GM19025 (cell line): ENCODE results near the gene CFAP52.
"Not testable (repeated sequence)": the region's sequence is repeated elsewhere in the genome, so short reads cannot be mapped to it uniquely, and the experiment has no call there.

Source experiments
- ATAC-seq: cut with Tn5 transposase; IDR thresholded peaks from one replicate; pipeline ENCODE4 v1.9.1; 2021; ENCODE audit warnings: mild to moderate bottlenecking, low read depth, moderate library complexity; ENCODE audit not compliant: unreplicated experiment

CFAP52 gene, protein sequence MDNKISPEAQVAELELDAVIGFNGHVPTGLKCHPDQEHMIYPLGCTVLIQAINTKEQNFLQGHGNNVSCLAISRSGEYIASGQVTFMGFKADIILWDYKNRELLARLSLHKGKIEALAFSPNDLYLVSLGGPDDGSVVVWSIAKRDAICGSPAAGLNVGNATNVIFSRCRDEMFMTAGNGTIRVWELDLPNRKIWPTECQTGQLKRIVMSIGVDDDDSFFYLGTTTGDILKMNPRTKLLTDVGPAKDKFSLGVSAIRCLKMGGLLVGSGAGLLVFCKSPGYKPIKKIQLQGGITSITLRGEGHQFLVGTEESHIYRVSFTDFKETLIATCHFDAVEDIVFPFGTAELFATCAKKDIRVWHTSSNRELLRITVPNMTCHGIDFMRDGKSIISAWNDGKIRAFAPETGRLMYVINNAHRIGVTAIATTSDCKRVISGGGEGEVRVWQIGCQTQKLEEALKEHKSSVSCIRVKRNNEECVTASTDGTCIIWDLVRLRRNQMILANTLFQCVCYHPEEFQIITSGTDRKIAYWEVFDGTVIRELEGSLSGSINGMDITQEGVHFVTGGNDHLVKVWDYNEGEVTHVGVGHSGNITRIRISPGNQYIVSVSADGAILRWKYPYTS

DNA sequence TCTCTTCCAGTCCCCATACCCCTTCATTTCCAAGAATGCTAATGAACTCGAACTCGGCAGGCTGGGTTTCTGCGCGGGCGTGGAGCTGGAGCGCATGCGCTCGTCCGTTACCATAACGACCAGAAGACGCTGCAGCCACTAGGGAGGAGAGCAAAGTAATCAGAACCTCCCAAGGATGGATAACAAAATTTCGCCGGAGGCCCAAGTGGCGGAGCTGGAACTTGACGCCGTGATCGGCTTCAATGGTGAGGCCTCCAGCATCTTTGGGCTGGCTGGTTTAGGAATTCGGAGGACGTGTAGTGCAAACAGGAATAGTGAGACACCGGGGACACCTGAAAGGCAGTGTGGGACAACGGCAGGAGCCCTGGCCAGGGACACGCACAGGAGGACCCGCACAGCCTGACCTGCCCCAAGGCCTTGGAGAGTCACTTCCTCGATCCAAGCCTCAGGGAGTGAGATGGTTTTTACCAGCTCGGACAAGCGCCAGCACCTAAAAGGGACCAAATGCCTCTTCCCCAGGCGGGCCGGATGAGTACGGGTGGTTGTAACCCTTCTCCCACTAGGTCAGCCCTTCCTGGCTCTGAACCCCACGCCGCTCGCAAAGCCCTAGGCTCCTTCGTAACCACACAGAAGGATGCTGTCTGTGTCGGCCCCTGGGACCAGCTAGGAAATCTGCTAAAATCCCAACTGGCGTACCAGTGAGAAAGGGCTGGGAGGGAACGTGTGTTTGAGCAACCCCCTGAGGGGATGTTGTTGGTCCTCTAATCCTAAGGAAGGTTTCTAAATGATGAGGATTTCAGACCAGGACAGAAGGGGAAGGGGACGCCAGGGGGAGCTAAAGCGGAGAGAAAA lies at the start of gene CFAP52:
CFAP52 (plus strand) TSS at position 122 of the 852 bp plus-strand sequence; CDS start at position 176, 54 bp downstream.
- no peak for ATAC-seq

DNA sequence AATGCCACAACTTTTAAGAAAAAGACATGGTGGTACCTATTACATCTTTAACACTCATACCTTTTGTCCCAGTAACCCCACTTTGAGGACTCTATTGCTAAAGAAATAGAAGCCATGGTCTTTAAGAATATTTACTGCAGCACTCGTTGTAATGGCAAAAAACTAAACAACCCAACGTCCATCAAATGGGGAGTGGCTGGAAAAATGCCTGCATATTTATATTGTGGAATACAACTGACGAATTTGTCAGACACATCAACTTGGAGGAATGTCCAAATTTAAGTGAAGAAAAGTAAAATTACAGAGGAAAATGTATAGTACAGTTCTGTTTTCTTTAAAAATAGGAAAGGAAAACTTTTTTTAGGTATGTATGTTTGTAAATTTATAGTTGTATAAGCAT lies 48.7 kb upstream of the CFAP52 start:
- ATAC-seq, result no peak

DNA sequence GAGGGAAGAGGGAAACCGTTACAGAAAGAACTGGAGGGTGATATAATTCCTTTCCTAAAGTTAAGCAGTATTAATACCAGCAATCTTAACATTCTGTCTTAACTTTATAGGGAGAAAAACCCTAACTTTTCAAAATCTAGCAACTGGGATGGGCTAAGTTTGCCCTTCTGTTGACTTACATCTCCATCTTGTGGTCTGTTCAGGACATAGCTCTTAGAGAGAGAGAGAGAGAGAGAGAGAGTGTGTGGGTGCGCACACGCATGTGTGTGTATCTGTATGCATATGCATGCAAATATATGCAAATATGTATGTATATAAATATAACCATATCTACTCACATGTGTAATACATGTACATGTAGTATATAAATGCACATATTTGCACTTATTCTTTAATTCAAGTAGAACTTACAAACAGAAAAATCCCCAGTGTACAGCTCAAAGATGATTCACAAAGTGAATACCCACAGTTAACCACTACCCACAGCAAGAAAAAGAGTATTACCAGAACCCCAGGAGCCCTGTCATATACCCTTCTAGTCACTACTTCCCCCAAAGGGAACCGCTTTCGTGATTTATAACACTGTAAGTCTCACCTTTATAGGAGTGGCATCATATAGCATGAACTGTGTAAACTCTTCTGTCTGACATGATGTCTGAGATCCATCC lies 47.3 kb upstream of the CFAP52 start:
- no peak for ATAC-seq

DNA sequence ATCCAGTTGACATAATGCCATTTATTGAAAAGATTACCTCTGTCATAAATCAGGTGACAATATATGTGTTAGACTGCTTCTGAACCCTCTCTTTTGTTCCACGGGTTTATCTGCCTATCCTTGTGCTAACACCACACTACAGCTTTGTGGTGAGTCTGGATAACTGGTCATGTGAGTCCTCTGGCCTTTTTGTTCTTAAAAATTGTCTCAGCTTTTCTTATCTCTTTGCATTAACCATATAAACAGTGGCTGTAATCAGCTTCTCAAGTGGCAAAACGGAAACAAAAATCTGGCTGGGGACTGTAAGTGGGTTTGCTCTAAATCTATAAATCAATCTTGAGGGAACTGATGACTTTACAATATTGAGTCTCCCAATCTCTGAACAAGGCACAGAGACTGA lies 45.4 kb upstream of the CFAP52 start:
- no peak for ATAC-seq

DNA sequence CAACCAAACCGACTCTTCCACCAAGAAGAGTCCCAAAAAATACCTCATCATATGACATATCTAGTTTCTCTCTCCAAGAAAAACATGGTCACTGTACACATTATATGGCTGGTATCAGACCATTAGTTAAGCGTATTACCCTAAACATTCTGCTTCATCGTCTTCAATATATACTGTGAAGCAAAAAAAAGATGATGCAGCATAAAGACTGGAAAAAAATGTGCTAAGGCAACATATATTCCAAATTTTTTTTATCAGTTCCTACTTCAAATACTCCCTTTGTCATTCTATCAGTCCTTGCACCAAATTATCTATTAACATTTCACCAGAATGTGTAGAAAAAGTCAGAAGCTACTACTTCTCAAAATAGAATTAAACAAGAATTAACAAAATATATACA lies 43.7 kb upstream of the CFAP52 start:
- ATAC-seq, result no peak

DNA sequence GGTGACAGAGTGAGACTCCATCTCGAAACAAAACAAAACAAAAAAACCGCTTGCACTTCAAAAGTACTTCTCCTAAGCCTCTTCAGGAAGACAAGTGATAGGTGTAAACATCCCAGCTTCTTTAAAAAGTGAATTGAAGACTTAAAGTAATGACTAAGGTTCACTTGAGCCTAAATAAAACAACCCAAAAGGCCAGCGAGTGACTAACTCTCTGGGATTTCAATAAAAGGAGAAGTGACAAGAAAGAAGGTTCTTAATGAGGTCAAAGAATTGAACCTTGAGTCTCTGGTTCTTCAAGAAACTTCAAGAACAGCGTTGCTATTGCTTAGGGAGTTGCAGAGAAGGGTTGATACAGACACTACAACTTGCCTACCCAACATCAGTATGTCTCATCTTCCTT lies 43.0 kb upstream of the CFAP52 start:
- no peak for ATAC-seq

DNA sequence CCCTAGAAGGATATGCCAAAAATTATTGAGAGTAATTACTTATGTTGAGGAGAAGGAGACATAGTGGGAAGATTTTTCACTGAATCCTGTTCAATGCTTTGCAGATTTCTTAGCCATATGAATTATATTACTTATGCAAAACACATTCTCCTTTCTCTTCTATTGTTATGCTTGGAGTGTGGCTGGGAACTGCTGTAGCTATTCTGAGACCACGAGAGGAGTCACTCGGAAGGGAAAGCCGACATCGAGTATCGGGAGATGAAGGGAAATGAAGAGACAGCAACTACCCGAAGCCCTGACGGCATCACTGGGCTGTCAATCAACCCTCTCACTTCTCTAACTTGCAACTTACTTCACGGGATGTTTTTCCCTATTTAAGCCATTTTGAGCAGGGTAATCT lies 40.4 kb upstream of the CFAP52 start:
- no peak for ATAC-seq

DNA sequence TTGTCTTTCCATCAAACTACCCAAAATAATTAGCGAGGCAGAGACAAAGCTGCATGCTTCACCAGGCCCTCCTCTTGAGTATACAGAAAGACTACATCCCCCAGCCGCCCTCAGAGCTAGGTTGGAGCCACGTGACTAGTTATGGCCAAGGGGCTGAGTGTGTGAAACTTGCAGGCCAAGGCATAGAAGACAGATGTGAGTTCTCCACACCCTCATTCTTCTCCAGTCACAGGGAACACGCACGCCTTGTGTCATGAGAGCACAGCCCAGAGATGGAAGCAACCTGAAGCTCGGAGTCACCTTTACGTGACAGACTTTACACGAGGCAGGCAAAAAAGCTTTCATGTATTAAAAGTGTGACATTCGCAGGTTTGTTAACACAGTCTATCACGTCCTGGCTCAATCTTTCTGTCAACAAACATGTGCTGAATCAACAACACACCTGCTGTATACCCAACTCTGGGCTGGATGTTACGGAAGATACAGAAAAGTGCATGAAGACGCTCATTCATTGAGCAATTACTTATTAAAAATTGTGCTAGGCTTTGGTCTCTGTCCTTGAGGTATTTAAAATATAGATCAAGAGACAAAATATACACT lies 39.2 kb upstream of the CFAP52 start:
- ATAC-seq, result no peak

DNA sequence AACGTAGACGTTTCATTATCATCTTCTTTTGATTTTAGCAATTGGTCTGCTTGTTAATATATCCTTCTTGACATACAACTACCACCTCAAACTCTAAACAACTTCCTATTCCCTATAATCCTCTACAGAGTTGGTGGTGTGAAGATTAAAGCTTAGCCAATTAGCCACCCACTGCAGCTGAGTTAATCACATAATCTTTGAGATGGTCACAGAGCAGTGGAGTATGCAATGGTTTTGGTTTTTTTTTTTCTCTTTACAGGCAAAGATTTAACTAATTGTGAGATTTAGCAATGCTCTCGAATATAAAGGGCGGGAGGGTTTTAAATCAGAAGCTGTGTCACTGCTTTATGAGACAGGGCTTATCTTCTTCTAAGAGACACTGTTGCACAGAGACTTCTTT lies 37.8 kb upstream of the CFAP52 start:
- ATAC-seq, result no peak

DNA sequence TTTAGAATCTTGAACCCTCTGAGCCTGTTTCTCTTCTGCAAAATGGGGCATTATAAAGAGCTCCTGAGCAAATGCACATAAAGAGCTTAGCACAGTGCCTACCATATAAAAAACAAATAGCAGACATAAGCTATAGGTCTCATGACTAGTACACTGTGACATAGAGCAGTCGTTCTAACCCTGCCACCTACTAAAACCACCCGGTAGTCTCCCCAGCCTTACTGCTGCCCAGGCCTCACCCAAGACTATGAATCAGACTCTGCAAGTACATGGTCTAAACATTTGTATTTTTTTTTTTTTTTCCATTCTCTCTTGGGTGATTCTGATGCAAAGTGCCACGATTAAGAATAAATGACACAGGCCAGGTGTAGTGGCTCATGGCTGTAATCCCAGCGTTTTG lies 34.7 kb upstream of the CFAP52 start:
- ATAC-seq, result no peak

DNA sequence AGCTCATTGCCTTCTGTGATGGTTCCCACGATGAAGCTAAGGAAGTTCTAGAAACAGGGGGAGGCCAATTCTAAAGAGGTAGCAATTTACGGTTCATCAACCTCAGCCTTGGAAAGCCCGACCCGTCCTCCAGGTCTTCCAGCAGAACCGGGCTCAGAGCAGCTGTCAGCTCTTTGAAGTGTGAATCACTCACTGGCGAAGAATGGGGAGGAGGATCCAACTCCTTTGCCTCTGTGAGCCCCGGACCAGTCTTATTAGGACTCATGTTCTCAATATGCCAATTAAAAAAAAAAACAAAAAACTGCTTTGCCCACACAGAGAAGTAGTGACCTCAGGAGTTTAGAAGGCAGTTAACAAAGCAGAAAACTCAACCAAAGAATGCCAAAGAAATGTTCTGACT lies 32.2 kb upstream of the CFAP52 start:
- ATAC-seq, result no peak

DNA sequence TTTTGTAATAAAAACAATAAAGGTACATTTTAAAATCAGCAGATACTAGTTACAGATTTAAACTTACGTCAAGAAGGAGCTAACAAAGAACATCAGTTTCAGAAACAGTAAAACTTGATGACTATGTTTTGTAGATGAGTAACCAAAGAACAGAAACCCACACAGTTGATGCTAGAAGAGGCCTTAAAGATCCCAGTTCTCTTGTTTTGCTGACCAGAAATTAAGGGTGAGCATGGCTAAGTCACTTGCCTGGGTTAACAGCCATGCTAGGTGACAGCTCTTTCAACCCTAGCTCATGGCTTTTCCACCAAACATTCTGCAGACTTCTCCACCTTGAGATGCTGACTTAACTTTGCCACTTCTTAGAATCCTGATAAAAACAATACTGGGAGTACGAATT lies 27.2 kb upstream of the CFAP52 start:
- no peak for ATAC-seq

DNA sequence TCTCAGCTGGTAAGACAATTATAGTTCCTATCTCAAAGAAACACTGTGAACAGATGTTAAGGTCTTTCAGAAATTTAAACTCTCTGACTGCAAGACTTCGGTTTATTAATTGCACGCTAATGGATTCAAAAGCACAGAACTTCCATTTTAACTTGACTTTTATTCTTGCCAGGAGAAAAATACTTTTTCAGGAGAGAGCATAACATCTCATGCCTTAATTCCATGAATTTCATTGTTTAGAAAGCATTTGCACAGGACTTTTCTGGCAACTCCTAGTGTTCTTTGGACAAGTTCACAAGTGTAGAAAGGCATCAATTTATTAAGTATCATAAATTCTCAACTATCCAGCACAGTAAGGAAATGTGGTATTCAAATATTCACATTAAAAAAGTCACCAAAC lies 23.3 kb upstream of the CFAP52 start:
- ATAC-seq, result no peak

DNA sequence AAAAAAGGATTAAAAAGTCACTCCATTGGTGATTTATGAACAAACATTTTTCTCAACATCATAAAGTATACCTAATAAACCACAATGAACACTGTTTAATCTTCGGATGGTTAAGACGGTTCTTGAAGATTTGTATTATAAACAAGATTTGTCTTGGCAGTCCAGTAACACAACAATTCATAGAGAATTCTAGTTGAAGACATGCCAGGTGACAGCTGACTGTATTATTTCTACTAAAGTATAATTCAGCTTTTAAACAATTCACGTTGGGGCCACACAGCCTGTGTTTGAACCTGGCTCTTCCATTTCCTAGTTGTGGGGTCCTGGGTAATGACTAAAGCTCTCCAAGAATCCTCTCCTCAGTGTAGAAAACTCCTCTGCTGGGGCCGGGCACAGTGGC lies 22.8 kb upstream of the CFAP52 start:
- no peak for ATAC-seq

DNA sequence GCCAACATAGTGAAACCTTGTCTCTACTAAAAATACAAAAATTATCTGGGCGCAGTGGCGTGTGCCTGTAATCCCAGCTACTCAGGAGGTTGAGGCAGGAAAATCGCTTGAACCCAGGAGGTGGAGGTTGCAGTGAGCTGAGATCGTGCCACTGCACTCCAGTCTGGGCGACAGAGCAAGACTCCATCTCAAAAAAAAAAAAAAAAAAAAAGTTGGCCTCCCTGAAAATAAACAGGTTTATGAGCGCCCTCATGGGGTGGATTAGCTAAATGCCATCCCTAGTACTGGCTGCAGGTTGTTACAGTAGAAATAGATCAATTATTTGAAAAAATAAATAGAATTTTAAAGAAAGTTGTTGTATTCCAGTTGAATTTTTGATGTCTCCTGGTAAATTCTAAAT lies 21.7 kb upstream of the CFAP52 start:
- ATAC-seq, result not testable (repeated sequence)

DNA sequence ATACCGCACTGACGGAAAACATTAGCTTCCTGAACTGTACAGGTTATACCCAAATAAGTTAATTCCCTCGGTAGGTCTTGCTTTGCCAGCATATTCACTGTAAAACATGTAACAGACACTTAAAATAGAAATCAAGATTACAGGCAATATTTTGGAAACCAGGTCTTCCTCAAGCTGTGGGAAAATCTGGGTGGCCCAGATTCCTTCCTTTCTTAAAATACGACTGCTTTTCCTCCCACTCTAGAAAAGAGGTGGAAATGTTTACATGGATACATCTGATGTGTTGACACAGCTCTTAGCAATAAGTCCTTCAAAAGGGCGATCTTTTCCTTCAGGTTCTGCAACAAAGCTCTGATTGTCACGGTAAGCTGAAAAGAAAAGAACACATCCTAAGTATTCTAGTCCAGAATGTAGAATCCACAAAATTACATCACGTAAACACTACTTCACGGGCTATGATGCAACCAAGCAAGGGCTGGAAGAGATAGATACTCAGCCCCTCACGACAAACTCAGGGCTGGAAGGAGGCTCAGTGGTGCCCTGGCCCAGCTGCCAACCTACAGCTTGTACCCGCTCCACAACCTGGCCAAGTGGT lies 19.2 kb upstream of the CFAP52 start:
- no peak for ATAC-seq

DNA sequence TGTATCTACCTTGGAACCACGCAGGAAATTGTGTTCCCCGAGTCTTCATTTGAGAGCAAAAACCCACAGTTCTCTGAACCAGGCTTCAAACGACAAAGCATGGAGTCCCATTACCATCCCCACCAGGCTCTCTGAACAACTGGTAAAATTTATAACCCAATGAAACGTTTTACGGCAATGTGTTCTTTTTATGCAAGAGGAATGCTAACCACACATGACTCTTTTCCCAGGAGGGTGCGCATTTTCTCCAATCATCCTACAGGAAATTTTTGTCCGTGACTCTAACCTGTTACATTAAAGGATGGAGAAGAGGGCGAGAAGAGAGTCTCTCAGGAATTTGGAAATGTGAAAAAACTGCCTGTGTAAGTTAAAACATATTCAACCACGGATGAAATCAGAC lies 18.6 kb upstream of the CFAP52 start:
- no peak for ATAC-seq

DNA sequence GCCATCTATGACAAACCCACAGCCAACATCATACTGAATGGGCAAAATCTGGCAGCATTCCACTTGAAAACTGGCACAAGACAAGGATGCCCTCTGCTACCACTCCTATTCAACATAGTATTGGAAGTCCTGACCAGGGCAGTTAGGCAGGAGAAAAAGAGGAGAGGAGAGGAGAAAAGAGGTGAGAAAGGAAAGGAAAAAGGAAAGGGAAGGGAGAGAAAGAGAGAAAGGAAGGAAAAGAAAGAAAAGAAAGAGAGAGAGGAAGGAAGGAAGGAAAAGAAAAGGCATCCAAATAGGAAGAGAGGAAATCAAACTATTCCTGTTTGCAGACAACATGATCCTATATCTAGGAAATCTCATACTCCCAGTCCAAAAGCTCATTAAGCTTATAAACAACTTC lies 12.3 kb upstream of the CFAP52 start:
- ATAC-seq, result no peak

DNA sequence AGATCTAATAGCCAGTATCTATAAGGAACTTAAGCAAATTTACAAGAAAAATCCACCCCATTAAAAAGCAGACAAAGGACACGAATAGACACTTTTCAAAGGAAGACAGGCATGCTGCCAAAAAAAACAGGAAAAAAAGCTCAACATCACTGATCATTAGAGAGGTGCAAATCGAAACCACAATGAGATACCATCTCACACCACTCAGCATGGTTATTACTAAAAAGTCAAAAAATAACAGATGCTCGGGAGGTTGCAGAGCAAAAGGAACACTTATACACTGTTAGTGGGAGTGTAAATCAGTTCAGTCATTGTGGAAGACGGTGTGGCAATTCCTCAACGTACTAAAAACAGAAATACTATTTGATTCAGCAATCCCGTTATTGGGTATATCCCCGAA lies 10.4 kb upstream of the CFAP52 start:
- ATAC-seq, result no peak

DNA sequence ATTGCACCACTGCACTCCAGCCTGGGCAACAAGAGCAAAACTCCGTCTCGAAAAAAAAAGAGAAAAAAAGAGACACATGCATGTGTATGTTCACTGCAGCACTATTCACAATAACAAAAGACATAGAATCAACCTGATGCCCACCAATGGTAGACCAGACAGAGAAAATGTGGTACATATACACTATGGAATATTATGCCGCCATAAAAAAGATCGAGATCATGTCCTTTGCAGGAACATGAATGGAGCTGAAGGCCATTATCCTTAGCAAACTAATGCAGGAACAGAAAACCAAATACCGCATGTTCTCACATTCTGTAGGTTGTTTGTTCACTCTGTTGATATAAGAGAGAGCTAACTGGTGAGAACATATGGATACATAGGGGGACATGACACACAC lies 9.7 kb upstream of the CFAP52 start:
- not testable (repeated sequence) for ATAC-seq
